ENCODE data around the gene EIF2S1. TPM values are rescaled to one million over a fixed set of nuclear protein-coding genes. Genes with fewer than 3 reads are reported as not detected.

The EIF2S1 gene
- total RNA-seq, 1 experiment from 2014 or later = 165 TPM

GRCh38 chr14:67385120-67385519 lies 25.0 kb downstream of the EIF2S1 start:
- Mint-ChIP-seq H3K4me3 (no peak overlapping the region), H3K27me3 (ENCODE audit: low read depth) (no peaks in the 10 kb centered on the region), H3K36me3 (ENCODE audit: insufficient read depth in 1 of 3, low read depth in 3 of 3) (peaks cover 10 to 54% (median 52%) of the 10 kb centered on the region in 3 experiments; a peak in 6 of 7 replicates), H3K27ac (no peak overlapping the region), H3K9me3 (no peaks in the 10 kb centered on the region), H3K4me1 (no peaks in the 10 kb centered on the region)
- Histone ChIP-seq H2BK20ac (ENCODE audit: low read depth, low read length, poor library complexity, severe bottlenecking) (no peak overlapping the region), H3K18ac (ENCODE audit: insufficient read length, low read depth, low read length) (no peak overlapping the region), H3K14ac (ENCODE audit: insufficient read depth, low read length) (no peak overlapping the region), H4K5ac (ENCODE audit: insufficient read length, low read depth, low read length) (no peak overlapping the region), H3K9ac (ENCODE audit: extremely low read depth, insufficient read length, low read length) (no peak overlapping the region), H3K23me2 (ENCODE audit: insufficient read length, low read depth, low read length, poor library complexity, severe bottlenecking) (no peaks in the 10 kb centered on the region), H3K27ac (ENCODE audit: insufficient read length, low read depth, low read length) (no peak overlapping the region), H2BK5ac (ENCODE audit: insufficient read length, low read length) (no peak overlapping the region), H4K8ac (replicated peaks; ENCODE audit: insufficient read length, low read depth, low read length) (no peak overlapping the region), H3K23ac (ENCODE audit: insufficient read length, low read depth, low read length) (no peak overlapping the region), H2BK12ac (ENCODE audit: insufficient read length, low read depth, low read length) (no peak overlapping the region), H3K56ac (ENCODE audit: insufficient read length, low read depth, low read length) (no peak overlapping the region), H2AK5ac (ENCODE audit: insufficient read length, low read length) (no peak overlapping the region), H3K9me3 (ENCODE audit: control insufficient read depth, low read depth, low read length) (no peaks in the 10 kb centered on the region), H4K91ac (ENCODE audit: insufficient read length, low read depth, low read length) (no peak overlapping the region), H3K79me1 (ENCODE audit: insufficient read depth, low read depth, low read length, poor library complexity, severe bottlenecking) (no peaks in the 10 kb centered on the region), H2BK120ac (ENCODE audit: low read depth, low read length, poor library complexity, severe bottlenecking) (no peak overlapping the region), H3K27me3 (ENCODE audit: insufficient read depth, low read length) (no peaks in the 10 kb centered on the region), H2AFZ (ENCODE audit: low read length) (no peak overlapping the region), H3K4me1 (ENCODE audit: insufficient read depth, low read length) (no peaks in the 10 kb centered on the region), H2BK15ac (ENCODE audit: low read depth, low read length) (no peak overlapping the region), H3T11ph (ENCODE audit: low read length) (no peak overlapping the region), H4K20me1 (ENCODE audit: control insufficient read depth, insufficient read depth, insufficient read length) (no peaks in the 10 kb centered on the region), H3K4me2 (ENCODE audit: insufficient read depth, insufficient read length, low read length) (no peak overlapping the region), H3K4ac (ENCODE audit: low read depth, low read length) (no peak overlapping the region), H3K79me2 (ENCODE audit: insufficient read depth, low read length) (no peaks in the 10 kb centered on the region)
- WGBS (ENCODE audit: extremely low coverage, insufficient read length, low lambda C conversion rate) = no CpG with 5 or more reads among the region's 2 CpGs
- TF ChIP-seq CTCF (conservative IDR thresholded peaks at IDR 0.05) = no peak
- no peak for DNase-seq
